H1 (cell line): Measurements from ENCODE around the gene ZMYND10. TPM values are rescaled to one million over a fixed set of nuclear protein-coding genes. Genes with fewer than 3 reads are reported as not detected.

ENCODE experiments used
- CTCF ChIA-PET: fragments of 300-600 bp; sonication (Branson Sonifier 250); formaldehyde crosslinking; loops from one replicate; lab custom pipeline; 2021; ENCODE audit not compliant: partially characterized antibody; lab: Charles Lee
- POLR2A ChIA-PET: fragments of 300-600 bp; sonication (Branson Sonifier 250); formaldehyde crosslinking; loops from one replicate; lab custom pipeline; 2021; ENCODE audit warnings: inconsistent platforms; ENCODE audit not compliant: partially characterized antibody; lab: Charles Lee
- DNase-seq, 2 experiments: peaks; one replicate each; pipeline versions ENCODE4 v3.0.0 to v3.0.0-alpha.2; 2010 to 2022; ENCODE audit warnings: low spot score in 2 of 2, low read depth in 1 of 2, mixed read lengths in 1 of 2
- FAIRE-seq: peaks from 2 replicates; lab custom pipeline; 2011; peaks lifted over from hg19 to GRCh38; lab: Jason Lieb, UNC
- H2AFZ ChIP-seq: 2 replicates; pipeline ENCODE4 v1.8.1; 2012; ENCODE audit warnings: low read length, inconsistent platforms
- H2AK5ac ChIP-seq: 2 replicates; pipeline ENCODE4 v1.6.1; 2013; ENCODE audit warnings: low read depth, low read length
- H2BK120ac ChIP-seq: replicated peaks from 2 replicates; pipeline ENCODE3; 2013; ENCODE audit warnings: low read depth, low read length, inconsistent platforms
- H2BK12ac ChIP-seq: 2 replicates; pipeline ENCODE4 v1.6.1; 2013; ENCODE audit warnings: low read depth, low read length
- H2BK15ac ChIP-seq: 2 replicates; pipeline ENCODE4 v1.6.1; 2013; ENCODE audit warnings: low read length
- H2BK20ac ChIP-seq: 2 replicates; pipeline ENCODE4 v1.6.1; 2013; ENCODE audit warnings: low read length
- H2BK5ac ChIP-seq: 2 replicates; pipeline ENCODE4 v1.6.1; 2013; ENCODE audit warnings: low read depth, low read length
- H3K14ac ChIP-seq: 2 replicates; pipeline ENCODE4 v1.6.1; 2013; ENCODE audit warnings: inconsistent platforms; ENCODE audit not compliant: insufficient read length
- H3K18ac ChIP-seq: 2 replicates; pipeline ENCODE4 v1.6.1; 2013; ENCODE audit warnings: low read length; ENCODE audit errors: extremely low read depth
- H3K23ac ChIP-seq: 2 replicates; pipeline ENCODE4 v1.6.1; 2013; ENCODE audit warnings: inconsistent platforms; ENCODE audit not compliant: insufficient read length
- H3K23me2 ChIP-seq: 2 replicates; pipeline ENCODE4 v1.6.1; 2013; ENCODE audit warnings: low read depth, low read length
- H3K27ac ChIP-seq: 2 replicates; pipeline ENCODE4 v1.6.1; 2011; ENCODE audit warnings: low read depth, low read length, inconsistent platforms
- H3K27me3 ChIP-seq, 4 experiments: replicated peaks in 1 of 4; 1 replicate in 1 of 4; 2 replicates in 3 of 4; pipeline versions ENCODE4 v1.6.1 to v1.8.1; 2011 to 2013; ENCODE audit warnings: low read length in 3 of 4, mild to moderate bottlenecking in 3 of 4, inconsistent platforms in 2 of 4, mixed read lengths in 2 of 4, moderate library complexity in 1 of 4; ENCODE audit not compliant: control insufficient read depth in 3 of 4, insufficient read depth in 3 of 4; ENCODE audit errors: extremely low read depth in 1 of 4
- H3K36me3 ChIP-seq, 4 experiments: 2 replicates each; pipeline versions ENCODE4 v1.6.1 to v1.8.1; 2011 to 2013; ENCODE audit warnings: mild to moderate bottlenecking in 4 of 4, low read length in 3 of 4, moderate library complexity in 2 of 4, control low read depth in 1 of 4, inconsistent platforms in 1 of 4; ENCODE audit not compliant: insufficient read depth in 4 of 4, control insufficient read depth in 2 of 4
- H3K4ac ChIP-seq: replicated peaks from 2 replicates; pipeline ENCODE3; 2013; ENCODE audit warnings: low read length, low read depth, mixed read lengths, inconsistent platforms; ENCODE audit not compliant: insufficient read length
- H3K4me1 ChIP-seq, 4 experiments: replicated peaks in 1 of 4; 1 replicate in 1 of 4; 2 replicates in 3 of 4; pipeline versions ENCODE4 v1.6.1 to v1.8.1; 2011 to 2013; ENCODE audit warnings: low read length in 3 of 4, inconsistent platforms in 2 of 4, mixed read lengths in 1 of 4; ENCODE audit not compliant: insufficient read depth in 4 of 4, control insufficient read depth in 3 of 4
- H3K4me2 ChIP-seq, 2 experiments: 2 replicates each; pipeline versions ENCODE4 v1.6.1 to v1.8.1; 2011 to 2013; ENCODE audit warnings: low read depth in 2 of 2, low read length in 2 of 2, control low read depth in 1 of 2, inconsistent platforms in 1 of 2, mild to moderate bottlenecking in 1 of 2; ENCODE audit not compliant: insufficient read depth in 1 of 2
- H3K4me3 ChIP-seq, 4 experiments: fragments of 200-600, 300-600 bp in 1 of 4; sonication (generic), shearing (Covaris generic), sonication (Bioruptor Twin) in 1 of 4; 2 replicates each; pipeline versions ENCODE4 v1.5.1 to v1.8.1; 2011 to 2016; ENCODE audit warnings: low read length in 4 of 4, low read depth in 3 of 4, control low read depth in 2 of 4, inconsistent platforms in 2 of 4, mild to moderate bottlenecking in 2 of 4, mixed read lengths in 1 of 4, moderate library complexity in 1 of 4; ENCODE audit not compliant: insufficient read depth in 2 of 4; ENCODE audit errors: extremely low read depth in 1 of 4
- H3K56ac ChIP-seq: replicated peaks from 2 replicates; pipeline ENCODE3; 2013; ENCODE audit warnings: low read depth, mild to moderate bottlenecking, mixed read lengths, low read length, inconsistent platforms; ENCODE audit not compliant: insufficient read length
- H3K79me1 ChIP-seq: 2 replicates; pipeline ENCODE4 v1.6.1; 2013; ENCODE audit warnings: low read depth, low read length, control low read depth
- H3K79me2 ChIP-seq, 2 experiments: 2 replicates each; pipeline versions ENCODE4 v1.6.1 to v1.8.1; 2012 to 2013; ENCODE audit warnings: low read length in 2 of 2, mild to moderate bottlenecking in 2 of 2, inconsistent platforms in 1 of 2; ENCODE audit not compliant: insufficient read depth in 2 of 2, control insufficient read depth in 1 of 2
- H3K9ac ChIP-seq, 4 experiments: replicated peaks in 1 of 4; 1 replicate in 1 of 4; 2 replicates in 3 of 4; pipeline versions ENCODE4 v1.6.1 to v1.8.1; 2011 to 2013; ENCODE audit warnings: low read depth in 3 of 4, low read length in 3 of 4, control low read depth in 2 of 4, mild to moderate bottlenecking in 2 of 4, moderate library complexity in 2 of 4, inconsistent platforms in 1 of 4; ENCODE audit errors: extremely low read depth in 1 of 4
- H3K9me3 ChIP-seq, 2 experiments: 2 replicates each; pipeline versions ENCODE4 v1.6.1 to v1.8.1; 2012 to 2013; ENCODE audit warnings: mild to moderate bottlenecking in 2 of 2, moderate library complexity in 2 of 2, control low read depth in 1 of 2, inconsistent platforms in 1 of 2, low read depth in 1 of 2, low read length in 1 of 2, mixed read lengths in 1 of 2; ENCODE audit not compliant: insufficient read depth in 2 of 2
- H4K20me1 ChIP-seq, 2 experiments: replicated peaks in 1 of 2; 2 replicates each; pipeline versions ENCODE3 to v1.8.1; 2011 to 2013; ENCODE audit warnings: inconsistent platforms in 2 of 2, low read length in 2 of 2, mild to moderate bottlenecking in 1 of 2; ENCODE audit not compliant: insufficient read depth in 2 of 2, control insufficient read depth in 1 of 2
- H4K5ac ChIP-seq: 2 replicates; pipeline ENCODE4 v1.6.1; 2013; ENCODE audit warnings: low read length, low read depth, mixed read lengths, inconsistent platforms; ENCODE audit not compliant: insufficient read length
- H4K8ac ChIP-seq: 2 replicates; pipeline ENCODE4 v1.8.0; 2013; ENCODE audit warnings: mild to moderate bottlenecking, moderate library complexity, low read length, inconsistent platforms; ENCODE audit not compliant: insufficient read depth; ENCODE audit errors: extremely low read depth
- H4K91ac ChIP-seq: replicated peaks from 2 replicates; pipeline ENCODE3; 2013; ENCODE audit warnings: low read length, mixed read lengths, inconsistent platforms; ENCODE audit not compliant: insufficient read length
- BCL11A ChIP-seq, 2 experiments: IDR thresholded peaks; one replicate each; pipeline ENCODE4 v1.6.1; 2011; ENCODE audit warnings: low read depth in 2 of 2, low read length in 2 of 2, mild to moderate bottlenecking in 2 of 2
- CTCF ChIP-seq, 3 experiments: IDR thresholded peaks; 1 replicate in 2 of 3; 2 replicates in 1 of 3; pipeline versions ENCODE4 v1.5.1 to v1.6.1; 2011; ENCODE audit warnings: low read length in 3 of 3, mild to moderate bottlenecking in 3 of 3, inconsistent platforms in 2 of 3, low read depth in 1 of 3, moderate library complexity in 1 of 3; ENCODE audit not compliant: insufficient read depth in 1 of 3; ENCODE audit errors: control extremely low read depth in 1 of 3
- EGR1 ChIP-seq: IDR thresholded peaks from 2 replicates; pipeline ENCODE4 v1.6.1; 2011; ENCODE audit warnings: low read depth, low read length, borderline replicate concordance
- GABPA ChIP-seq: IDR thresholded peaks from 2 replicates; pipeline ENCODE4 v1.6.1; 2011; ENCODE audit warnings: mild to moderate bottlenecking, low read length, moderate library complexity, borderline replicate concordance; ENCODE audit not compliant: insufficient read depth
- GTF2F1 ChIP-seq: IDR thresholded peaks from 2 replicates; pipeline ENCODE4 v1.6.1; 2012; ENCODE audit warnings: low read depth, low read length, improper control_type of control experiment, borderline replicate concordance
- POLR2AphosphoS5 ChIP-seq: IDR thresholded peaks from 2 replicates; pipeline ENCODE4 v1.6.1; 2011; ENCODE audit warnings: low read depth, low read length
- RNF2 ChIP-seq: fragments of 200-900, 300-1000 bp; sonication (generic); IDR thresholded peaks from 2 replicates; pipeline ENCODE4 v1.7.1; 2016; ENCODE audit warnings: borderline replicate concordance, low read depth, mild to moderate bottlenecking, antibody characterized with exemption, low read length; ENCODE audit not compliant: poor library complexity, severe bottlenecking; ENCODE audit errors: missing control alignments
- SP4 ChIP-seq: IDR thresholded peaks from 2 replicates; pipeline ENCODE4 v1.6.1; 2012; ENCODE audit warnings: low read length, inconsistent platforms
- YY1 ChIP-seq: IDR thresholded peaks from 2 replicates; pipeline ENCODE4 v1.6.1; 2011; ENCODE audit warnings: low read depth, mild to moderate bottlenecking, low read length
- ZNF274 ChIP-seq: IDR thresholded peaks from 2 replicates; pipeline ENCODE4 v1.7.0; 2012; ENCODE audit warnings: low read length, borderline replicate concordance; ENCODE audit errors: extremely low read depth
- WGBS, 2 experiments: shearing (Covaris generic) in 1 of 2; methylation state at CpG; one replicate each; pipeline versions ENCODE4 v1.1.6 to v1.1.7; 2013 to 2015; ENCODE audit warnings: low lambda C conversion rate in 2 of 2, mixed read lengths in 2 of 2, inconsistent platforms in 1 of 2, low coverage in 1 of 2, missing lambda C conversion rate in 1 of 2; ENCODE audit not compliant: insufficient replicate concordance in 2 of 2, insufficient coverage in 1 of 2, insufficient read length in 1 of 2; ENCODE audit errors: extremely low coverage in 1 of 2, missing lambda C conversion rate in 1 of 2; 5-methylcytosine and 5-hydroxymethylcytosine counted together
- polyA plus RNA-seq, 7 experiments: library from polyadenylated mRNA; depleted of rRNA in 3 of 7; stranded (reverse) in 5 of 7; unstranded in 2 of 7; fragments of >200 nt in 5 of 7; fragments of 200-250 nt in 2 of 7; gene quantifications; 1 replicate in 5 of 7; 2 replicates in 1 of 7; 4 replicates in 1 of 7; pipeline versions ENCODE4 v1.2.1 to v1.2.3, GENCODE V29; 2011 to 2013; ENCODE audit warnings: missing spikeins in 2 of 7, mixed read lengths in 2 of 7
- total RNA-seq: library from RNA; stranded (reverse); fragmentation: NEBNext Ultra II Directional; extraction: Animal tissue kit (Norgen Biotek cat#: 25700); gene quantifications from 2 replicates; pipeline ENCODE4 v1.2.1, GENCODE V29; 2021
- TF ChIP-seq, protein P1 (sequence below): IDR thresholded peaks from 2 replicates; pipeline ENCODE4 v1.6.1; 2012; ENCODE audit warnings: inconsistent platforms

ZMYND10 gene
- total and polyA plus RNA-seq, 2 of the 8 experiments (the other 6 are each of a cell fraction or from before 2014, with no cell fraction given), result 0.56 to 0.79 TPM

- ChIA-PET CTCF (interaction anchor here (1.0 to 9.3 kb wide), 10 partner anchors 10 to 182 kb away, joined by 3 to 136 read pairs (median 8); partner anchors contain the start of genes CYB561D2, NPRL2 and ZMYND10), POLR2A (interaction anchor here (0.9 kb wide), 1 partner anchor 126 kb away, joined by 3 read pairs; no protein-coding TSS in a partner anchor)
- Histone ChIP-seq H4K91ac (no peak overlapping the region), H3K23me2 (no peaks in the 10 kb centered on the region), H3K9ac (no peak overlapping the region), H2BK20ac (no peak overlapping the region), H2BK5ac (no peak overlapping the region), H3K4me3 (no peak overlapping the region), H3K4ac (no peak overlapping the region), H2BK15ac (no peak overlapping the region), H2BK120ac (no peak overlapping the region), H4K8ac (no peak overlapping the region), H3K23ac (no peak overlapping the region), H3K9me3 (no peaks in the 10 kb centered on the region), H3K79me2 (no peaks in the 10 kb centered on the region), H3K36me3 (no peaks in the 10 kb centered on the region), H3K4me2 (no peak overlapping the region), H3K4me1 (peaks cover 0 to 2% (median under 1%) of the 10 kb centered on the region in 4 experiments; a peak in 3 of 7 replicates), H3K56ac (no peak overlapping the region), H3K27me3 (no peaks in the 10 kb centered on the region), H3K27ac (no peak overlapping the region), H3K79me1 (no peaks in the 10 kb centered on the region), H4K5ac (no peak overlapping the region), H3K18ac (no peak overlapping the region), H2AK5ac (no peak overlapping the region), H2BK12ac (no peak overlapping the region), H2AFZ (no peak overlapping the region), H3K14ac (no peak overlapping the region), H4K20me1 (peaks cover under 1 to 3% of the 10 kb centered on the region in 2 experiments)
- DNase-seq (no peak), FAIRE-seq (no peak)
- WGBS, 2 experiments, result 91% methylated on average over 6 of the region's 6 CpGs; no CpG with 5 or more reads in 1 of the 2 experiments
- TF ChIP-seq YY1 (no peak), GTF2F1 (no peak), RNF2 (no peak), POLR2AphosphoS5 (no peak), SP4 (no peak), EGR1 (no peak), ZNF274 (no peak), CTCF (IDR thresholded peaks at IDR 0.05; ENCODE audit: control extremely low read depth in 1 of 3, insufficient read depth in 1 of 3, low read depth in 1 of 3, low read length in 3 of 3) (no peak), GABPA (no peak), BCL11A (IDR thresholded peaks at IDR 0.05; ENCODE audit: low read depth in 2 of 2, low read length in 2 of 2) (no peak)
- TF ChIP-seq, protein P1, sequence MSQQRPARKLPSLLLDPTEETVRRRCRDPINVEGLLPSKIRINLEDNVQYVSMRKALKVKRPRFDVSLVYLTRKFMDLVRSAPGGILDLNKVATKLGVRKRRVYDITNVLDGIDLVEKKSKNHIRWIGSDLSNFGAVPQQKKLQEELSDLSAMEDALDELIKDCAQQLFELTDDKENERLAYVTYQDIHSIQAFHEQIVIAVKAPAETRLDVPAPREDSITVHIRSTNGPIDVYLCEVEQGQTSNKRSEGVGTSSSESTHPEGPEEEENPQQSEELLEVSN, result no peak
Observed at GRCh38 chr3:50389414-50389767, 43.9 kb upstream of the ZMYND10 start.
